Neural progenitor cell (in vitro differentiated cells): Measurements from ENCODE around the gene GOLGB1. TPM values are rescaled to one million over a fixed set of nuclear protein-coding genes. Genes with fewer than 3 reads are reported as not detected.

ENCODE experiments used
- DNase-seq: peaks from one replicate; pipeline ENCODE4 v3.0.0-alpha.2; 2016; ENCODE audit warnings: low spot score
- H2AFZ ChIP-seq: fragments of 200-600 bp; sonication (generic); replicated peaks from 2 replicates; pipeline ENCODE4 v1.6.1; 2016; ENCODE audit warnings: antibody characterized with exemption
- H3F3A ChIP-seq: fragments of 200-600 bp; sonication (generic); 2 replicates; pipeline ENCODE4 v1.6.1; 2016; ENCODE audit warnings: antibody characterized with exemption, low read depth
- H3K27ac ChIP-seq: fragments of 200-600 bp; sonication (generic); 2 replicates; pipeline ENCODE4 v1.5.1; 2016; ENCODE audit warnings: mild to moderate bottlenecking
- H3K27me3 ChIP-seq: fragments of 200-600 bp; sonication (generic); 2 replicates; pipeline ENCODE4 v1.6.1; 2016; ENCODE audit warnings: mild to moderate bottlenecking, moderate library complexity
- H3K36me3 ChIP-seq: fragments of 200-600 bp; sonication (generic); 2 replicates; pipeline ENCODE4 v1.5.1; 2016
- H3K4me1 ChIP-seq: fragments of 200-600 bp; sonication (generic); 2 replicates; pipeline ENCODE4 v1.6.1; 2016; ENCODE audit warnings: mixed run types
- H3K4me2 ChIP-seq: fragments of 200-600 bp; sonication (generic); 2 replicates; pipeline ENCODE4 v1.6.1; 2016
- H3K4me3 ChIP-seq: fragments of 200-600 bp; sonication (generic); 2 replicates; pipeline ENCODE4 v1.5.1; 2016
- H3K79me2 ChIP-seq: fragments of 200-600 bp; sonication (generic); 2 replicates; pipeline ENCODE4 v1.6.1; 2016; ENCODE audit warnings: low read depth
- H3K9ac ChIP-seq: fragments of 200-600 bp; sonication (generic); 2 replicates; pipeline ENCODE4 v1.6.1; 2016
- H3K9me3 ChIP-seq: fragments of 200-600 bp; sonication (generic); 2 replicates; pipeline ENCODE4 v1.5.1; 2016; ENCODE audit warnings: low read depth
- H4K20me1 ChIP-seq: fragments of 200-600 bp; sonication (generic); 2 replicates; pipeline ENCODE4 v1.6.1; 2016; ENCODE audit warnings: low read depth
- H3K27ac Mint-ChIP-seq: 3 replicates; pipeline ENCODE4 v1.8.0; 2021; ENCODE audit warnings: mixed read lengths
- H3K27me3 Mint-ChIP-seq: 2 replicates; pipeline ENCODE4 v1.8.0; 2022; ENCODE audit warnings: low read depth, mild to moderate bottlenecking, inconsistent platforms, moderate library complexity, mixed read lengths; ENCODE audit not compliant: insufficient read depth
- H3K36me3 Mint-ChIP-seq: 3 replicates; pipeline ENCODE4 v1.8.0; 2021; ENCODE audit warnings: mixed read lengths
- H3K4me1 Mint-ChIP-seq: 3 replicates; pipeline ENCODE4 v1.8.0; 2021; ENCODE audit warnings: mixed read lengths
- H3K4me3 Mint-ChIP-seq: 3 replicates; pipeline ENCODE4 v1.8.0; 2021; ENCODE audit warnings: mild to moderate bottlenecking, moderate library complexity, mixed read lengths
- H3K9me3 Mint-ChIP-seq: 3 replicates; pipeline ENCODE4 v1.8.0; 2020; ENCODE audit warnings: mixed read lengths
- CTCF ChIP-seq: fragments of 200-600 bp; sonication (generic); IDR thresholded peaks from 2 replicates; pipeline ENCODE4 v1.5.1; 2017; ENCODE audit warnings: antibody characterized with exemption, mild to moderate bottlenecking
- EZH2 ChIP-seq: fragments of 200-600 bp; sonication (generic); IDR thresholded peaks from 2 replicates; pipeline ENCODE4 v1.6.1; 2017; ENCODE audit warnings: antibody characterized with exemption, mild to moderate bottlenecking, moderate library complexity
- EZH2phosphoT487 ChIP-seq: fragments of 200-600 bp; sonication (generic); IDR thresholded peaks from 2 replicates; pipeline ENCODE4 v1.6.1; 2017; ENCODE audit warnings: antibody characterized with exemption
- total RNA-seq: library from RNA; depleted of rRNA; stranded (reverse); fragments of >200 nt; gene quantifications from 2 replicates; pipeline ENCODE4 v1.2.3, GENCODE V29; 2015; ENCODE audit warnings: low replicate concordance

Gene GOLGB1
- total RNA-seq, 1 donor from 2014 or later: 52.5 TPM

GRCh38 chr3:121698476-121698875 is 51.1 kb downstream of the GOLGB1 start:
- no peak overlapping the region for H3K4me3 ChIP-seq

GRCh38 chr3:121696186-121696585 is 53.4 kb downstream of the GOLGB1 start:
- peaks cover 12% of the 10 kb centered on the region for H3K36me3 ChIP-seq
- DNase-seq: no peak
- no peaks in the 10 kb centered on the region for H4K20me1 ChIP-seq
- H3K9me3 ChIP-seq: no peaks in the 10 kb centered on the region
- no peak overlapping the region for H3K9ac ChIP-seq
- H3K4me2 ChIP-seq: no peak overlapping the region
- H3F3A ChIP-seq: no peaks in the 10 kb centered on the region
- no peak for TF ChIP-seq CTCF
- no peak for TF ChIP-seq EZH2phosphoT487
- TF ChIP-seq EZH2: no peak
- no peaks in the 10 kb centered on the region for H3K4me1 Mint-ChIP-seq
- no peaks in the 10 kb centered on the region for H3K79me2 ChIP-seq
- H3K4me3 Mint-ChIP-seq: no peak overlapping the region
- H3K27me3 Mint-ChIP-seq: no peaks in the 10 kb centered on the region
- no peak overlapping the region for H3K27ac Mint-ChIP-seq
- H3K27me3 ChIP-seq: no peaks in the 10 kb centered on the region
- H3K27ac ChIP-seq: no peak overlapping the region
- no peaks in the 10 kb centered on the region for H3K4me1 ChIP-seq
- no peak overlapping the region for H3K4me3 ChIP-seq
- H3K36me3 Mint-ChIP-seq: peaks cover 35% of the 10 kb centered on the region
- H3K9me3 Mint-ChIP-seq: no peaks in the 10 kb centered on the region
- H2AFZ ChIP-seq: no peak overlapping the region

More at GRCh38 chr3:121698476-121698875, 51.1 kb downstream of the GOLGB1 start:
- TF ChIP-seq EZH2 (no peak), CTCF (no peak), EZH2phosphoT487 (no peak)
- H3K27ac Mint-ChIP-seq: no peak overlapping the region
- no peak for DNase-seq
- Histone ChIP-seq H3K4me2 (no peak overlapping the region), H2AFZ (no peak overlapping the region), H3K9me3 (no peaks in the 10 kb centered on the region), H3F3A (no peaks in the 10 kb centered on the region), H3K4me1 (no peaks in the 10 kb centered on the region), H3K27me3 (no peaks in the 10 kb centered on the region), H4K20me1 (no peaks in the 10 kb centered on the region), H3K27ac (no peak overlapping the region), H3K9ac (no peak overlapping the region), H3K36me3 (peaks cover 6% of the 10 kb centered on the region), H3K79me2 (no peaks in the 10 kb centered on the region)
- no peaks in the 10 kb centered on the region for H3K27me3 Mint-ChIP-seq
- H3K36me3 Mint-ChIP-seq: peaks cover 22% of the 10 kb centered on the region
- H3K4me3 Mint-ChIP-seq: no peak overlapping the region
- H3K4me1 Mint-ChIP-seq: no peaks in the 10 kb centered on the region
- H3K9me3 Mint-ChIP-seq: no peaks in the 10 kb centered on the region

- Histone ChIP-seq H3K27ac (no peak overlapping the region), H3K4me2 (no peak overlapping the region), H3K36me3 (peaks cover 12% of the 10 kb centered on the region), H3K4me1 (no peaks in the 10 kb centered on the region), H3K9ac (no peak overlapping the region), H3K4me3 (no peak overlapping the region), H3K27me3 (no peaks in the 10 kb centered on the region), H2AFZ (no peak overlapping the region), H3F3A (no peaks in the 10 kb centered on the region), H3K9me3 (no peaks in the 10 kb centered on the region), H3K79me2 (no peaks in the 10 kb centered on the region), H4K20me1 (no peaks in the 10 kb centered on the region)
- Mint-ChIP-seq H3K36me3 (peaks cover 37% of the 10 kb centered on the region), H3K27me3 (no peaks in the 10 kb centered on the region), H3K4me3 (no peak overlapping the region), H3K9me3 (no peaks in the 10 kb centered on the region), H3K27ac (no peak overlapping the region), H3K4me1 (no peaks in the 10 kb centered on the region)
- TF ChIP-seq EZH2 (no peak), CTCF (no peak), EZH2phosphoT487 (no peak)
- DNase-seq: no peak
Measured at GRCh38 chr3:121692010-121692699, 57.4 kb downstream of the GOLGB1 start.
